DOHH2 (cell line): ENCODE results near the gene LPAR1.

Experiments
- EZH2phosphoT487 ChIP-seq: fragments of 200-600 bp; sonication (generic); IDR thresholded peaks from 2 replicates; pipeline ENCODE4 v1.6.1; 2017; ENCODE audit warnings: borderline replicate concordance, mild to moderate bottlenecking, antibody characterized with exemption, low read length, moderate library complexity, mixed read lengths
- TF ChIP-seq, protein P1 (sequence below): fragments of 200-600 bp; sonication (generic); IDR thresholded peaks from one replicate; pipeline ENCODE4 v1.5.1; 2014; ENCODE audit warnings: antibody characterized with exemption, mild to moderate bottlenecking, low read depth, low read length; ENCODE audit not compliant: poor library complexity, severe bottlenecking

- TF ChIP-seq, protein P1, sequence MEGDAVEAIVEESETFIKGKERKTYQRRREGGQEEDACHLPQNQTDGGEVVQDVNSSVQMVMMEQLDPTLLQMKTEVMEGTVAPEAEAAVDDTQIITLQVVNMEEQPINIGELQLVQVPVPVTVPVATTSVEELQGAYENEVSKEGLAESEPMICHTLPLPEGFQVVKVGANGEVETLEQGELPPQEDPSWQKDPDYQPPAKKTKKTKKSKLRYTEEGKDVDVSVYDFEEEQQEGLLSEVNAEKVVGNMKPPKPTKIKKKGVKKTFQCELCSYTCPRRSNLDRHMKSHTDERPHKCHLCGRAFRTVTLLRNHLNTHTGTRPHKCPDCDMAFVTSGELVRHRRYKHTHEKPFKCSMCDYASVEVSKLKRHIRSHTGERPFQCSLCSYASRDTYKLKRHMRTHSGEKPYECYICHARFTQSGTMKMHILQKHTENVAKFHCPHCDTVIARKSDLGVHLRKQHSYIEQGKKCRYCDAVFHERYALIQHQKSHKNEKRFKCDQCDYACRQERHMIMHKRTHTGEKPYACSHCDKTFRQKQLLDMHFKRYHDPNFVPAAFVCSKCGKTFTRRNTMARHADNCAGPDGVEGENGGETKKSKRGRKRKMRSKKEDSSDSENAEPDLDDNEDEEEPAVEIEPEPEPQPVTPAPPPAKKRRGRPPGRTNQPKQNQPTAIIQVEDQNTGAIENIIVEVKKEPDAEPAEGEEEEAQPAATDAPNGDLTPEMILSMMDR: no peak
- TF ChIP-seq EZH2phosphoT487: no peak
Observed at GRCh38 chr9:111040494-111040893, 2.2 kb upstream of the LPAR1 start.
